ENCODE results near the gene PPFIA2.
"Not testable (repeated sequence)": the region's sequence is repeated elsewhere in the genome, so short reads cannot be mapped to it uniquely, and the experiment has no call there.

PPFIA2 gene

GRCh38 chr12:81668475-81668874, 90.7 kb downstream of the PPFIA2 start:
- no peak for DNase-seq (ENCODE audit: low read depth)

- DNase-seq (ENCODE audit: low read depth): not testable (repeated sequence)
Observed at GRCh38 chr12:81659310-81659709, 99.8 kb downstream of the PPFIA2 start.

GRCh38 chr12:81644503-81644902, 114.6 kb downstream of the PPFIA2 start:
- no peak for DNase-seq (ENCODE audit: low read depth)

GRCh38 chr12:81639196-81639595, 120.0 kb downstream of the PPFIA2 start:
- no peak for DNase-seq (ENCODE audit: low read depth)

- DNase-seq (ENCODE audit: low read depth): no peak
Observed at GRCh38 chr12:81633127-81633526, 126.0 kb downstream of the PPFIA2 start.

GRCh38 chr12:81627336-81628189, 131.6 kb downstream of the PPFIA2 start:
- DNase-seq (ENCODE audit: low read depth): no peak

GRCh38 chr12:81626406-81626805, 132.7 kb downstream of the PPFIA2 start:
- no peak for DNase-seq (ENCODE audit: low read depth)

- no peak for DNase-seq (ENCODE audit: low read depth)
Observed at GRCh38 chr12:81617915-81618314, 141.2 kb downstream of the PPFIA2 start.

- DNase-seq (ENCODE audit: low read depth): no peak
Observed at GRCh38 chr12:81615026-81615588, 144.0 kb downstream of the PPFIA2 start.

- DNase-seq (ENCODE audit: low read depth): no peak
Observed at GRCh38 chr12:81610955-81611889, 147.9 kb downstream of the PPFIA2 start.

- DNase-seq (ENCODE audit: low read depth): no peak
Observed at GRCh38 chr12:81597928-81598604, 161.1 kb downstream of the PPFIA2 start.

- no peak for DNase-seq (ENCODE audit: low read depth)
Observed at GRCh38 chr12:81596558-81596957, 162.6 kb downstream of the PPFIA2 start.

- no peak for DNase-seq (ENCODE audit: low read depth)
Observed at GRCh38 chr12:81591256-81591655, 167.9 kb downstream of the PPFIA2 start.

GRCh38 chr12:81590703-81591102, 168.4 kb downstream of the PPFIA2 start:
- not testable (repeated sequence) for DNase-seq (ENCODE audit: low read depth)

GRCh38 chr12:81588235-81589008, 170.7 kb downstream of the PPFIA2 start:
- no peak for DNase-seq (ENCODE audit: low read depth)

GRCh38 chr12:81585787-81586186, 173.4 kb downstream of the PPFIA2 start:
- DNase-seq (ENCODE audit: low read depth): no peak

GRCh38 chr12:81573228-81573627, 185.9 kb downstream of the PPFIA2 start:
- no peak for DNase-seq (ENCODE audit: low read depth)

- DNase-seq (ENCODE audit: low read depth): no peak
Observed at GRCh38 chr12:81572411-81572810, 186.7 kb downstream of the PPFIA2 start.

GRCh38 chr12:81570234-81570633, 188.9 kb downstream of the PPFIA2 start:
- no peak for DNase-seq (ENCODE audit: low read depth)

GRCh38 chr12:81564237-81564636, 194.9 kb downstream of the PPFIA2 start:
- DNase-seq (ENCODE audit: low read depth): no peak

GRCh38 chr12:81558031-81558430, 201.1 kb downstream of the PPFIA2 start:
- DNase-seq (ENCODE audit: low read depth): no peak
